GM12874 (cell line): ENCODE data around the gene CD46.

Source experiments
- CTCF ChIP-seq: IDR thresholded peaks from 2 replicates; pipeline ENCODE4 v1.5.1; 2011; ENCODE audit warnings: low read depth, mild to moderate bottlenecking, control low read depth, low read length, moderate library complexity; ENCODE audit not compliant: insufficient read depth

The CD46 gene

DNA sequence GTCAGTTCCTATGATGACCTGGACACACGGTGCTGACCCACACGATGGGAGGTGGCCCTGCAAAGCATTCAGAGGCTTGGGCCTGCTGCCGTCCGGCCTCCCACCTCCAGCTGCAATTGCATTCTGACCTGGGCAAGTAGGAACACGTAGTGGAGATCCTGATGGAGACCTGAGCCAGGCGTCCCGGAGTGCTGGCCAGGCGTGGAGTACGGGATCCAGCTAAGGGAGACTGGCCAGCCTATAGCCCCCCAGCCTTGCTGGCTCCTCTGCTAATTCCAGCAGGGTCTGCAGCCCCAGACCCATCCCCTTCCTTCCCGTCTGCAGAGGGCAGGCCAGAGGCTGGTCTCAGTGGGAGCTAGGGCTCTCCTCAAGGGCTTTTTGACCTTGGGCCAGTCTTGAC, 11.2 kb downstream of the CD46 start:
- no peak for TF ChIP-seq CTCF

GRCh38 chr1:207763972-207764371, 12.1 kb downstream of the CD46 start:
- no peak for TF ChIP-seq CTCF

DNA sequence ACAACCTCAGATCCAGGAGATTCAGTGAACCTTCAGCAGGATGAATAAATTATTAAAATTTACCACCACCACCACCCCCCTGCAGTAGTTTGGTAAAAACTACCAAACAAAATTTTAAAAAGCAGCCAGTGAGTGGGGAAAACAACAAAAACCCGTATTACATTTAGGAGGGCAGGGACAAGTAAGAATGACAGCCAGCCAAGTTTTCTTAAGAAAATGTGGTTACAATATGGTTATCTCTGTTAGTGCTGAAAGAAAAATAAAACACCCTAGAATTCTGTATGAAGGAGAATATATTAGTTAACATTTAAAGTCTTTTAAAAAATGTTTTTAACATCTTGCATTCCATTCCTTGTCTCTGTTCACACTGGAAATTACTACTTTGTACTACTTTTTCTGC, 14.7 kb downstream of the CD46 start:
- TF ChIP-seq CTCF, result no peak

DNA sequence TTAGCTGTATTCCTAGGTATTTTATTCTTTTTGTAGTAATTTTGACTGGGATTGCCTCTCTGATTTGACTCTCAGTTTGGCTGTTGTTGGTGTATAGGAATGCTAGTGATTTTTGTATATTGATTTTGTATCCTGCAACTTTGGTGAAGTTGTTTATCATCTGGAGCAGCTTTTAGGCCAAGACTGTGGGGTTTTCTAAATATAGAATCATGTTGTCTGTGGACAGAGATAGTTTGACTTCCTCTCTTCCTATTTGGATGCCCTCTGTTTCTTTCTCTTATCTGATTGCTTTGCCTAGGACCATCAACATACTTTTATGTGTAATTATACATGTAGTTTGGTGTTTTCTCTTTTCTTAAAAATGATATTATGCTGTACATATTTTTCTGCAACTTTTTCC, 27.2 kb downstream of the CD46 start:
- TF ChIP-seq CTCF, result no peak

GRCh38 chr1:207781312-207781711, 29.5 kb downstream of the CD46 start:
- TF ChIP-seq CTCF, result no peak

DNA sequence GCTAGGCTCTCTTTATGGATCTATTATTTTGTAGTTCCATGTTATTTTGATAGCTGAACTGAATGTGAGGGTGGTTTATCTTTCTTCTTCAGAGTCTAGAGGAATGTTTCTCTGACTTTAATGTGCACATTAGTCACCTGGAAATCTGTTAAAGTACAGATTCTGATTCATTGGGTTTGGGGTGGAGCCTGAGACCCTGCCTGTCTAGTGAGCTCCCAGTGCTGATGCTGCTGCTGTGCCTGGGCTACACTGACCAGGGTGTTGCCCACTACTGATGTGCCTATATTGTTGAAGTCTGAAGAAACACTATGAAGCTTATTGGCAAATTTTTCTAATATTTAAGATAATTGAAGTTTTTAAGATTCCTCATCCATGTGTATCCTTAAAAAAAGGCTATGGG, 35.9 kb downstream of the CD46 start:
- TF ChIP-seq CTCF, result no peak

DNA sequence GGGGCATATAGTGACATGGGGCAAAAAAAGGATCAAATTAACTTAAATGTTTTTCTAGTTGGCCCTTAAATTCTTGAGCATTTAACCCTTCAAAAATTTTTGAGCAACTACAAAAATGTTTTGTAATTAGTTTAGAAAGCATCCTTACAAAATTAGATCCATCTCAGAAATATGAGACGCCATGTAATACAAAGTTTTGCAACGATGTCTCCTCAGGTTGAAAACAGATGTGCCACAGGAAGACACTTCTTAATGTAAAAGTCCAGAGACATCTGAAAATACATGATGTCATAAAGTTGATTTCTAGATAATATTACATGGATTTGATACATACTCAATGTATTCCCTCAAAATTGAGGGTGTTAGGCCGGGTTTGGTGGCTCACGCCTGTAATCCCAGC, 37.5 kb downstream of the CD46 start:
- TF ChIP-seq CTCF, result no peak
